GM19240 (cell line): ENCODE measurements around the gene RPS6KA4.

Source experiments
- DNase-seq: peaks from one replicate; pipeline ENCODE4 v3.0.0; 2011; ENCODE audit warnings: low spot score; ENCODE audit not compliant: insufficient read length

RPS6KA4 gene

DNA sequence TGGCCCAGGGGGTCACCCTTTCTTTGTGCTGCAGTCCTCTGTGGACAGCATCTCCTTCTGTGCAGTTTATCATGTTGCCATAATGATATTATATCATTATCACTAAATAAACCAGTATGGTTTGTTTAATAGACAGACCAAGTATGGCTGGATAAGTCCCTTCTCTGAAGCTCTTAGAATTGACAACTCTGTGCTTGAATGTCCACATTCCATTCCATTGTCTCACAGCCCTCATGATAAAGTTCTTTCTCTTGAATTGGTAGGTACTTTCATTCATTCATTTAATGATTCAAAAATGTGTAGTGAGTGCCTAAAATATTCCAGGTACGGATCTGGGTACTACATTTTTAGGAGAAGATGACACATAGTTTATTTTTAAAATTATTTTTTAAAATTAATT is 7.8 kb downstream of the RPS6KA4 start:
- no peak for DNase-seq

DNA sequence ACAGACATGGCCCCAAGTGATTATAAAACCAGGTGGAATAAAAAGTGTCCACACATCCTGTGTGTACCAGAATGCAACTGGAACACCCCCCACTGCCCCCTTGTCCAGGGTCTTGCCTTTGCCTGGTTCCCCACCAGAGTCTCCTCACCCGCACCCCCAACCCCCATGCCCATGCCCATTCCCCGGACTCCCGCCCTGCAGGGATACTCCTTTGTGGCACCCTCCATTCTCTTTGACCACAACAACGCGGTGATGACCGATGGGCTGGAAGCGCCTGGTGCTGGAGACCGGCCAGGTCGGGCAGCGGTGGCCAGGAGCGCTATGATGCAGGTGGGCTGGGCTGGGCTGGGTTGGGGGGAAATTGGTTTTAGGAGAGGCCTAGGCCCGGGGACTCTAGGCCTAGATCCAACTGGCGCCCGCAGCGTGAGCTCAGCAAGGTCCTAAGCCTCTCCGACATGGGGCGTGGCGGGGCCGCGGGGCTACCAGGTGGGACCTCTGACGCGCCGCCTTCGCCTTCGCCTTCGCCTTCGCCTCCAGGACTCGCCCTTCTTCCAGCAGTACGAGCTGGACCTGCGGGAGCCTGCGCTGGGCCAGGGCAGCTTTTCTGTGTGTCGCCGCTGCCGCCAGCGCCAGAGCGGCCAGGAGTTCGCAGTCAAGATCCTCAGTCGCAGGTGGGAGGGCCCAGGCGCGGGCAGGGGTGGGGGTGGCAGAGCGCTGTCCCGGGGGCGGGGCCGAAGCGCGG is 9.1 kb downstream of the RPS6KA4 start:
- DNase-seq, result no peak

DNA sequence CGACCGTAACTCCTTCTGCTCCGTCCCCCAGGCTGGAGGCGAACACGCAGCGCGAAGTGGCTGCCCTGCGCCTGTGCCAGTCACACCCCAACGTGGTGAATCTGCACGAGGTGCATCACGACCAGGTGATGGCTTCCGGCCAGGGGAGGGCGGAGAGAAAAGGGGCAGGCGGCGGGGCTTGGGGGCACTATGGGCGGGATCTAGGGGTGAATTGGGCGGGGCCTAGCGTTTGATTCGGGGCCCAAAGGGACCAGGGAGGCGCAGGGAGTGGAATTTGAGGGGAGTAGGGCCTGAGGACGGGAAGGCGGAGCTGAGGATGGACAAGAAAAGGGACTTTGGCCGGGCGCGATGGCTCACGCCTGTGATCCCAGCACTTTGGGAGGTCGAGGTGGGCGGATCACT is 9.7 kb downstream of the RPS6KA4 start:
- no peak for DNase-seq

DNA sequence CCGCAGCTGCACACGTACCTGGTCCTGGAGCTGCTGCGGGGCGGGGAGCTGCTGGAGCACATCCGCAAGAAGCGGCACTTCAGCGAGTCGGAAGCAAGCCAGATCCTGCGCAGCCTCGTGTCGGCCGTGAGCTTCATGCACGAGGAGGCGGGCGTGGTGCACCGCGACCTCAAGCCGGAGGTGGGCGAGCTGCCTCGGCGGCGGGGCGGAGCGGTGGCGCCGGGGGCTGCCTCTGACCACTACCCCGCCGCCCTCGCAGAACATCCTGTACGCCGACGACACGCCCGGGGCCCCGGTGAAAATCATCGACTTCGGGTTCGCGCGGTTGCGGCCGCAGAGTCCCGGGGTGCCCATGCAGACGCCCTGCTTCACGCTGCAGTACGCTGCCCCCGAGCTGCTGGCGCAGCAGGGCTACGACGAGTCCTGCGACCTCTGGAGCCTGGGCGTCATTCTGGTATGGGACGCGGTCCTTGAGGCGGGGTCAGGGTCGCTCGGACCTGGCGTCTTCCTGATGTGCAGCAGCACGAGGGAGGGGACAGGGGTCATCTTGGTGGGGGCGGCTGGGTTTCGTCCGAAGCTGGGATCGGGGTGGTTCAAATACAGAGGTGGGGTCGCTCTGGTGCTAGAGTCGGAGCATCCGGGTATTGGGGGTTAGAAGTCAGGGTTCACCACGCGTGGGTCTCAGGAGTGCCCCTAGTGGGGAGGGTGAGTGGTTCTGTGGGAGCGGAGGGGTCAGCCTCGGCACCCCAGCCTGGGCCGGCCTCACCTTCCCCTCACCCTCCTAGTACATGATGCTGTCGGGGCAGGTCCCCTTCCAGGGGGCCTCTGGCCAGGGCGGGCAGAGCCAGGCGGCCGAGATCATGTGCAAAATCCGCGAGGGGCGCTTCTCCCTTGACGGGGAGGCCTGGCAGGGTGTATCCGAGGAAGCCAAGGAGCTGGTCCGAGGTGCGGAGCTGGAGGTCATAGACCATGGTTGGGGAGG is 10.8 kb downstream of the RPS6KA4 start:
- no peak for DNase-seq

DNA sequence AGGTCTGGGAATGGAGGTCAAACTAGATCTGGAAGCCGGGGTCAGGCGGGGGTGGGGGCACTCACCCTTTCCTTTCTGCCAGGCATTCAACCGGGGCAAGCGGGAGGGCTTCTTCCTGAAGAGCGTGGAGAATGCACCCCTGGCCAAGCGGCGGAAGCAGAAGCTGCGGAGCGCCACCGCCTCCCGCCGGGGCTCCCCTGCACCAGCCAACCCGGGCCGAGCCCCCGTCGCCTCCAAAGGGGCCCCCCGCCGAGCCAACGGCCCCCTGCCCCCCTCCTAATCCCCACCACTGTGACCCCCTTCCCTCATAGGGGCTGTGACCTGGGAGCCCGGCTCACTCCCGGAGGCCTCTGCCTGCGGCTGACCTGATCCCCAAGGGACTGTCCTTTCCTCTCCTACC is 12.2 kb downstream of the RPS6KA4 start:
- DNase-seq, result no peak

DNA sequence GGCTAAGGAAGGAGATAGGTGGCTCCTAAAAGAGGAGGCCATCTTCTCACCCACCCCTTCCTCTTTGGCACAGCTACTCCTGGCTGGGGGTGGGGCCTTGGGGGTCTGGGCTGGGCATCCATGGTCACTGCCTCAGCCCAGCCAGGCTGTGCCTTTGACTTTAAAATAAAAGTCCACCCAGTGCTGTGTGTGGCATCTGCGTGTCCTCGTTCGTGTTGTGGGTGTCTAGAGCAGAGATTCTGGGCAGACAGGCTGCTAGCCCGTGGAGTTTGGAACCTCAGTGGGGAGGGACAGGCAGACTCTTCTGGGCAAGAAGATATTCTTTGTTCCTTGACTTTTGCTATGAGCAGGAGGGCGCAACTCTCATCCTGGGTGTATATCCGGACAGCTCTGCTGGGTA is 13.1 kb downstream of the RPS6KA4 start:
- DNase-seq, result no peak

DNA sequence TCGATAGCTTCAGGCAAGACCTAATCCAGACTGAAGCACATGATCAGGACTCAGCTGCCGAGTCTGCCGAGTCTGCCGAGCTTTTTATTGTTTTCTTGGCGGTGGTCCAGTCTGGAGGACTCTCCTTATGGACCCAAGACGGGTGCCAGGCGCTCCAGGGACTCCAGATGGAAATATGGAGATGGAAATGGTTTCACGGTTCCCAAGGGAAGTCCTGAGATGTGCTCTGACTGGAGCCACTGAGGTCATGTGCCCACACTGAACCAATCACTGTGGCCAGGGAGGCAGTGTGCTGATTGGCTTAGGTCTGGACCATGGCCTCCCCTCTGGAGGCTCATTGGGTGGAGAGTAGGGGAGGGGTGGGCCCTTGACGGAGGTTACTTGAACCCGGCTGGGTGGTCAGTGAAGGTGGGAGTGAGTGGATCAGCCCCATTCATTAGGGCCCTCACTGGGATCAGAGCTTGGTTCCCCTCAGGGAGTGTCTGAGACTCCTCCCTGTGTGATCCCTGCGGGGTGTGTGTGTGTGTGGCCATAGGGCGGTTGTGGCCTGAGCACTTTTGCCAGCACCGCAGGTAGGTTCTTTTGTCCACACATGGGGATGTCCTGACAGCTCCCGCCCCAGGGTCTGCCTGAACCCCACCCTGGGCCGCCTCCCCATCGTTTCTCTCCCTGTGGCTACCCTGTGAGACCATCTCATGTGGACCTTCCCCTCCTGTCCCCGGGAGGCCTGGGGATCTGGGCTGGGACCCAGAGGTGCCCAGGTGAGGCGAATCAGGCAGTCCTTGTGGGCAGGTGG is 14.0 kb downstream of the RPS6KA4 start:
- no peak for DNase-seq

DNA sequence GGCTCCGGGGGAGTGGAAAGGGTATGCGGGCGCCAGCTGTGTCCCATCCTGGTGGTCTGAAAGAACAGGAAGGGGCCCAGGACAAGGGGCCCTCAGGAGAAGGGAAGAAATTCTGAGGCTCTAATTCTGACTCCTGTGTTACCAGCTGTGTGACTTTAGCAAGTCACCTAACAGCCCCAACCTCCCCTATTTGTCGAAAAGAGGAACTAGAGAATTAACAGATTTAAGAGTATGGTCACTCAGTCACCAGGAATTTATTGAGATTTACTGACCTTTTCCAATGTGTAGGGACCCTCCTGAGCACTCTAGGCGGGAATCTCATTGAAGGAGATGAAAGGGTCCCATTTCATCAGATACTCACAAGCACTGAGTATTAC is 14.6 kb downstream of the RPS6KA4 start:
- DNase-seq, result no peak

DNA sequence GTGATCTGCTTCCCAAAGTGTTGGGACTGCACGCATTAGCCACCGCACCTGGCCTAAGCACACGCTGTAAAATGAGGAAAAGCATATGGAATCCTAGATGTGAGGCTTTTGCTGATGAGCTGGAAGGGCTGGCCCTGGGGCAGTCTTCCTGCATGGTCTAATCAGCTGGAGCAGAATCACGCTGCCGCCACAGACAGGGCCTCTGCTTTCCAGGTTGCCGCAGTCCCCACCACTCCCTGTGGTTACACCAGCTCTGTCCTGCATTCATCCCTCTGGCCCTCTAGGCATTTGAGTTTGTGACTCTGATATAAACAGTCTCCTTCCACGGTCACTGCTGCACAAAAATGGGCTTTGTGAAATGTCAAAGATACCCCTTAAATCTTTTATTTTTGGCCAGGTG is 17.1 kb downstream of the RPS6KA4 start:
- DNase-seq, result no peak

DNA sequence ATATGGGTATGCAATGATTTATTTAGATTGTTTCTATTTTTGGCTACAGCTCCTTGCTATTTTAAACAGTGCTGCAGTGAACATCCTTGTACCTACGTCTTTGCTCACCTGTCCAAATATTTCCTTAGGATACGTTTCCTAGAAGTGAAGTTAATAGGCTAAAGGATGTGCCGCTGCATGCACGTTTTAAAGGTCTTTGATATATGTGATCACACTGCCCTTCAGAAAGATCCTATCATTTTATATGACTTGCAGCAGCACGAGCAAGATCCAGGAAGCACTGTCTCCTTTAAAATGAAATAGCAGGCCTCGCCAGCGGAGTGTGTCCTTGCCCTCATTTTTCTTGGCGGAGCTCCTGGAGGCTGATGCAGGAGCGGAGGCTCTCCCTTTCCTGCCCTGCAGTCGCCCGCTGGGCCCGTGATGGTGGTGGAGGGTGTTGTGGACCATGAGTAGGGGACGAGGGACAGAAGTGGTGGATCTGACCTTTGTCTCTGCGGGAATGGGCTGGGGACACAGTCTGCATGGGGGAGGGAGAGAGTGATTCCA is 19.4 kb downstream of the RPS6KA4 start:
- no peak for DNase-seq

DNA sequence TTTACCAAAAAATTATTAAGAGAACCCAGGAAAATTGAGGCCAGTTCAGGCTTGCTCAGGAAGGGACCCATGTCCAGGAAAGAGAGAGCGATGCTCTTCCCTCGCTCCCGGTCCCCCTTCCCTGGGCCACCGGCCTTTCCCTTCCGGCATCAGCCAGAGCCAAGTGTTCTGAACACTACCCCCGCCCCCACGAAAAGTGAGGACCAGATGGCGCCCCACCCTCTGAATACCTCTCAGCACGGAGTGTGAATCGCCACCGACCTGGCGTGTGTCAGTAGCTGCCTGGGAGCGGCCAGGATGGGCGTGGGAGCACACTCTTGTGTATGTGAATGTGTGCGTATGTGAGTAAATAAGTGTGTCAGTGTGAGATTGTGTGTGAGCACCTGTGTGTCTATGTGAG is 20.2 kb downstream of the RPS6KA4 start:
- no peak for DNase-seq

DNA sequence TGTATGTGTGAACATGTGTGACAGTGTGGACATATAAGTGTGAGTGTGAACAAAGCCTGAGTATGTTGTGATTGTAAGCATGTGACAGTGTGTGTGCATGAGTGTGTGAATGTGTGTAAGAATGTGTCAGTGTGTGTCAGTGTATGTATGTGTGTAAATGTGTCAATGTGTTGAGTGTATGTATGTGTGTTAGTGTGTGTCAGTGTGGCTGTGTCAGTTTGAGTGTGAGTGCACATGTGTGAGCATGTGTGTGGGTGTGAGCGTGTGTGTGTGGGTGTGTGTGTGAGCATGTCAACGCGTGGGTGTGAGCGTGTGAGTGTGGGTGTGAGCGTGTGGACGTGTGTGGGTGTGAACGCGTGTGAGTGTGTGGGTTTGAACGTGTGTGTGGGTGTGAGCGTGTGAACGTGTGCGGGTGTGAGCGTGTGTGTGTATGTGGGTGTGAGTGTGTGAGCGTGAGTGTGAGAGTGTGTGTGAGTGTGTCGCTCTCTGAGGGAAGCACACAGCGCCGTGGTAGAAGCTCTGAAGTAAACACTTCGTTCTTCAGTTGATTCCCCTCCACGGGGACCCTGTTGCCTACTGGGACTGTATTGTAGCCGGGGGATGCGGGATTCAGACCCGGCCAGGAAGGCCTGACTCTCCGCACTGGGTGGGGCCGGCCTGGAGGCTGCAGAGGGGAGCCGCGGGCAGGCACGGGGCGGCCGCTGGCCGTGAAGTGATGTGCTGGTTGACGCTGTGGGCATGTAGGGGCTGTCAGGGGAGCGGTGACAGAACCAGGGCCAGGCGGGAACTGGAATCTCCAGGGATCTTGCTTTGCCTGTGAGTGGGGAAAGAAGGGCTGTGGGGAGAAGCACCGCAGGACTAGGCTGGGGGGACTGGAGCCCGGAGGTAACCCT is 21.1 kb downstream of the RPS6KA4 start:
- DNase-seq, result no peak

DNA sequence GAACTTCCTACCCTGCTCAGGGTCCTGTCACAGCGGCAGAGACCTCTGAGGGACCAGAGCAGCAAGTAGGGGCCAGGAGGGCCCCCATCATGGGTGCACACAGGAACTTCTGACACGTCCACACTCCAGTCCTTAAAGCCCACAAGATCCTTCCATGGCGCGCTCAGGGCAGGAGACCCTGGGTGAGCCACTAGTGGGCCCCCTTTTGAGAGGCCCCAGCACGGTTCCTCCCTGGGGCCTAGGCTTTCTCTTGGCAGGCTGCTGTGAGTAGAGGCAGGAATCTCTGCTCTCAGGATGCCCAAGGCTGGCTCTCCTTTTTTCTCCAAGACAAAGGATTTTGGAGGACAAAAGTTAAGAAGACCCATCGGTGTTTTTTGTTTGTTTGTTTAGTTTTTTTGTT is 22.4 kb downstream of the RPS6KA4 start:
- no peak for DNase-seq

DNA sequence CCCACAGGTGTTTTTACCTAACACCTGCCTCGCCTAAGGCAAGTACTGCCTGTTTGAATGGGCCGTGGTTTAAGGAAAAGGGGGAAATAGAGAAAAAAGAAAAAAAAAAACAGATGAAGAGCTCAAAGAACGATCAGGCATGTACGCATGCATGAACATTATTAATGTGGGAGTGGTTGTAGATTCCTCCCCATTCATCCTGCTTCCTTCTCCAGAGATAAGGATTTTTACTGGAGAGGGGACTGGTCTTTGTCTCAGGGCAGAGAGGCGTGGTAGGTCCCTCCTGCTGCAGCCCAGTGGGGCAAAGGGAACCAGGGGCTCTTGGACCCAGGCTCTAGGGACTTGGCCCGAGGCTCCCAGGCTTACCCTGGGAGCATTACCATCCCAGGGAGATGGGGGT is 23.1 kb downstream of the RPS6KA4 start:
- no peak for DNase-seq

DNA sequence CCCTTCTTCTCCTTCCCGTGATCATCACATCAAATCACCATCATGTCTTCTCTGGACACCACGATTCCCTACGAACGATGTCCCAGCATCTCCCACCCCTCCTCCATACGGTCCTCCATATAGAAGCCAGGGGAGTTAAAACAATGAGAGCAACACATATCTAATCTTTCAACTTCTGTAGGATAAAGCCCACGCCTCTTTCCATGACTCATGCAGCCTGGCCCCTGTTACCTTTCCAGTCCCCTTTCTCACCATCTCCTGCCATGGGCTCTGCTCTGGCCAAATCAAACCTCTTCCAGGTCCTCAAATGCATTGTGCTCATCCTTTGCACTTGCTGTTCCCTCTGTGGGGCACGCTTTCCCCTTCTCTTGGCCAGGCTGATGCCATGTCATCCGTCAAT is 23.6 kb downstream of the RPS6KA4 start:
- no peak for DNase-seq

DNA sequence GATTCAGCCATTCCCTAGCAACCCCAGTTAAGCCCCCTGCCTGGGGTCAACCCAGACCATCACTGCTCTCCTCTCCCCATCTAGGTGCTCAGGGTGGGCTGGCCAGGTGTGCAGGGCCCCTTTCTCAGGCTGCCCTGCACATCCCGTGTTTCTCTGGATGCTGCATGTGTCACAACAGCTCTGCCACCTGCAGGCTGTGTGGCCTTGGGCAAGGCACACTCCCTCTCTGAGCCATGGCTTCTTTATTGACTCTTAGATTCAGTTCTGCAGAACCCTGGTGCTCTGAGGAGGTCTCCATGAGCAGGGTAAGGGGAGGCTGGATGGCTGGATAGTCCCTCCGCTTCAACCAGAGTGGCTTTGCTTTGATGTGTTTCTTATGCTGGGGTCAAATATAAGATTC is 24.6 kb downstream of the RPS6KA4 start:
- DNase-seq, result no peak

DNA sequence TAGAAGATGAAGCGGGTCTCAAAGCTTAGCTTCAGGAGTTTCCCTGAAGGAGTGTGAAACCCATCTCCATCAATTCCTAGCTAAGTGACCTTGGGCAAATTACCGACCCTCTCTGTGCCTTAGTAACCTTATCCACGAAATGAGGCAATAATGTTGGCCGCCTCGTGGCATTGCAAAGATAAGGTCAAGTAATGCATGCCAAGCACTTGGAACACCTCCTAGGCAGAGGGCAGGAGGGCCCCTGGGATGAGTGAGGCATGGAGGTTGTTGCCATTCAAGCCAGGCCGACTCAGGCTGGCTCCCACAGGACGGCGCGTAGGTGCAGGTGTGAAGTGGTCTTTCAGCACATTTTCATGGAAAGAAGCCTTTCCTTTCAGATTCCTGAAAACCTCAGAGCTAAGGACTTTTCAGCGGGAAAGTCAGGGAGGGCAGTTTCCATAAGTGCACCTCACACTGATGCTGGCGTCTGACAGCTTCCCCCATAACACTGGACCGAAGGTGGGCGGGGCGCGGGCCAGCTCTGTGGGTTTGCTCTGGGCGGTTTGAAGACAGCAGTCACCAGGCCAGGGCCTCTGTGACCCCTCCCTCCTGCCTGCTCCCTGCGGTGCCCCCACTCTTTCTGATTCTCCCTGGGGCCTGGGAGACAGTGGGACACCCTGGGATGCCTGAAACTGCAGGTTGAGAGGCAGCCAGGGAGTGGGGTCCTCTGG is 25.2 kb downstream of the RPS6KA4 start:
- DNase-seq, result no peak

DNA sequence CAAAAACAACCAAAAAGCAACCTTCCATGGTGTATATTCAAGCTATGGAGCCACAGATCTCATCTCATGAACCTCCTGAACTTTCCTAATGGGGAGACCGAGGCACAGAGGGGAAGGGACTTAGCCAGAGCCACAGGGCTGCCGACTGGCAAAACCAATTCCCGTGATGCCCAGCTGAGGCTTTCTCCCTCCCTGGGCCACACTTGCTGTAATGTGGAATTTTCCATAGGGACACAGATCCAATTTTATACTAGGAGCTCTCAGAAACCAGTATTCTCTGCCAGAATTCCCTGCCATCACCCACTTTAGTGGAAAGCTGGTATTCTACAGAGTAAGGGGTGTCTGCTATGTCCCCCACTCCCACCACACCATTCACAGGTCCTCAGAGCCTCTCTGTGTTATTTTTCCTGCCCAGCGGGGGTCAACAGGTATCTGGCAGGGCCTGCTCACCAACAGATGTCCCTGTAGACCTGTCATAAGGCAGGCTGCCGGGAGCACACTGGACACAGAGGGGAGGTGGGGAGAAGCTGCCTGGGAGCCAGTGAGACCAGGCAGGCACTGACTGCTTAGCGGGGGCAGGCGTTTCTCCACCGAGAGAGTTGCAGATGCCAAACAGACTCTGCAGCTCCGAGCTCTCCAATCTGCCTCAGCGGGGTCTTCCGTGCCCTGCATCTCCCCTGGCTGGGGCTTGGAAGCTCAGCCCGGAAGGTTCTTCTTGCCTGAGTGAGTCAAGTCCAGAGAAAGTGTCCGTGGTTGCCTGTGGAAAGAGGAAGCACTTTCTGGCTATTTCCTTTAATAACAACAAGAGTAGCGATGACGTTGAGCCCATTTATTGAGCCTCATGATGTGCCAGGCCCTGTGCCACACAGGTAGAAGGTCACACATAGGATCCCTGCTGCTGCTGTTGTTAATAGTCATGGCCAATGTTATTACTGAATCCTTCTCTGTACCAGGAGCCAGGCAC is 26.3 kb downstream of the RPS6KA4 start:
- no peak for DNase-seq
